ENCODE data around the gene SMIM20.
A peak's percentile ranks its signal among the peaks of the same experiment; 100 is the strongest.

The SMIM20 gene

GRCh38 chr4:25925486-25926201, 11.6 kb downstream of the SMIM20 start:
- H3K9me3 ChIP-seq (ENCODE audit: insufficient read depth, low read length): no peaks in the 10 kb centered on the region
- 0 out of 2 replicates have a peak overlapping the region, but pooled peaks have one; percentile 8 for H3K27ac ChIP-seq (ENCODE audit: low read depth, low read length)
- no peak overlapping the region; the same call in 1 of the 2 replicates for H3K9ac ChIP-seq (ENCODE audit: low read length)
- H3K9me2 ChIP-seq (replicated peaks; ENCODE audit: insufficient read depth, low read length): no peaks in the 10 kb centered on the region
- H3K27me3 ChIP-seq (ENCODE audit: low read length): no peaks in the 10 kb centered on the region
- H3K36me3 ChIP-seq (ENCODE audit: low read length): peaks cover 7% of the 10 kb centered on the region
- peaks cover 5% of the 10 kb centered on the region; the same call in 1 of the 2 replicates for H3F3A ChIP-seq (ENCODE audit: insufficient read depth)
- peak overlapping the region; percentile 6 for H3K4me3 ChIP-seq (ENCODE audit: insufficient read depth, low read length, poor library complexity, severe bottlenecking)
- peaks cover 42% of the 10 kb centered on the region for H3K79me2 ChIP-seq (ENCODE audit: insufficient read depth, low read length)
- peak overlapping the region; percentile 31 for H2AFZ ChIP-seq (ENCODE audit: low read depth, low read length, severe bottlenecking)
- TF ChIP-seq CTCF (IDR thresholded peaks at IDR 0.05; ENCODE audit: insufficient read depth, low read length, poor library complexity, severe bottlenecking): peak; percentile 52
- no peak for TF ChIP-seq EZH2phosphoT487 (conservative IDR thresholded peaks at IDR 0.05; ENCODE audit: low read length)
- H4K20me1 ChIP-seq (ENCODE audit: low read depth, low read length): no peaks in the 10 kb centered on the region
- H3K4me2 ChIP-seq (ENCODE audit: low read depth, low read length, poor library complexity, severe bottlenecking): peak overlapping the region; percentile 40

GRCh38 chr4:25926462-25926861, 12.4 kb downstream of the SMIM20 start:
- Histone ChIP-seq H3K9ac (ENCODE audit: low read length) (no peak overlapping the region), H3K79me2 (ENCODE audit: insufficient read depth, low read length) (peaks cover 36% of the 10 kb centered on the region; the same call in 1 of the 2 replicates), H3K4me3 (ENCODE audit: insufficient read depth, low read length, poor library complexity, severe bottlenecking) (peak overlapping the region; percentile 6), H3K9me3 (ENCODE audit: insufficient read depth, low read length) (no peaks in the 10 kb centered on the region), H3K36me3 (ENCODE audit: low read length) (peaks cover 4% of the 10 kb centered on the region), H3K4me2 (ENCODE audit: low read depth, low read length, poor library complexity, severe bottlenecking) (peak overlapping the region; percentile 40), H3K27me3 (ENCODE audit: low read length) (no peaks in the 10 kb centered on the region), H3K27ac (ENCODE audit: low read depth, low read length) (0 out of 2 replicates have a peak overlapping the region, but pooled peaks have one; percentile 8), H3F3A (ENCODE audit: insufficient read depth) (peaks cover 5% of the 10 kb centered on the region; the same call in 1 of the 2 replicates), H3K9me2 (replicated peaks; ENCODE audit: insufficient read depth, low read length) (no peaks in the 10 kb centered on the region), H2AFZ (ENCODE audit: low read depth, low read length, severe bottlenecking) (peak overlapping the region; percentile 31), H4K20me1 (ENCODE audit: low read depth, low read length) (no peaks in the 10 kb centered on the region)
- TF ChIP-seq EZH2phosphoT487 (conservative IDR thresholded peaks at IDR 0.05; ENCODE audit: low read length): no peak
- no peak for TF ChIP-seq CTCF (IDR thresholded peaks at IDR 0.05; ENCODE audit: insufficient read depth, low read length, poor library complexity, severe bottlenecking)

GRCh38 chr4:25927361-25928195, 13.6 kb downstream of the SMIM20 start:
- H3K36me3 ChIP-seq (ENCODE audit: low read length): peaks cover 4% of the 10 kb centered on the region

More at GRCh38 chr4:25927361-25928195, 13.6 kb downstream of the SMIM20 start:
- Histone ChIP-seq H3K4me2 (ENCODE audit: low read depth, low read length, poor library complexity, severe bottlenecking) (no peak overlapping the region), H4K20me1 (ENCODE audit: low read depth, low read length) (no peaks in the 10 kb centered on the region), H3K9me3 (ENCODE audit: insufficient read depth, low read length) (no peaks in the 10 kb centered on the region), H3K9ac (ENCODE audit: low read length) (no peak overlapping the region), H3F3A (ENCODE audit: insufficient read depth) (peaks cover 5% of the 10 kb centered on the region; the same call in 1 of the 2 replicates), H2AFZ (ENCODE audit: low read depth, low read length, severe bottlenecking) (no peak overlapping the region), H3K27me3 (ENCODE audit: low read length) (no peaks in the 10 kb centered on the region), H3K9me2 (replicated peaks; ENCODE audit: insufficient read depth, low read length) (no peaks in the 10 kb centered on the region), H3K27ac (ENCODE audit: low read depth, low read length) (no peak overlapping the region), H3K4me3 (ENCODE audit: insufficient read depth, low read length, poor library complexity, severe bottlenecking) (no peak overlapping the region), H3K79me2 (ENCODE audit: insufficient read depth, low read length) (peaks cover 34% of the 10 kb centered on the region; the same call in 1 of the 2 replicates)
- no peak for TF ChIP-seq CTCF (IDR thresholded peaks at IDR 0.05; ENCODE audit: insufficient read depth, low read length, poor library complexity, severe bottlenecking)
- TF ChIP-seq EZH2phosphoT487 (conservative IDR thresholded peaks at IDR 0.05; ENCODE audit: low read length): no peak

Data from SU-DHL-6 (cell line).